Measurements from ENCODE around the gene HS1BP3. TPM values are rescaled to one million over a fixed set of nuclear protein-coding genes. Genes with fewer than 3 reads are reported as not detected.

The HS1BP3 gene
- total RNA-seq, 2 experiments from 2014 or later: 17.2 to 19.4 TPM

DNA sequence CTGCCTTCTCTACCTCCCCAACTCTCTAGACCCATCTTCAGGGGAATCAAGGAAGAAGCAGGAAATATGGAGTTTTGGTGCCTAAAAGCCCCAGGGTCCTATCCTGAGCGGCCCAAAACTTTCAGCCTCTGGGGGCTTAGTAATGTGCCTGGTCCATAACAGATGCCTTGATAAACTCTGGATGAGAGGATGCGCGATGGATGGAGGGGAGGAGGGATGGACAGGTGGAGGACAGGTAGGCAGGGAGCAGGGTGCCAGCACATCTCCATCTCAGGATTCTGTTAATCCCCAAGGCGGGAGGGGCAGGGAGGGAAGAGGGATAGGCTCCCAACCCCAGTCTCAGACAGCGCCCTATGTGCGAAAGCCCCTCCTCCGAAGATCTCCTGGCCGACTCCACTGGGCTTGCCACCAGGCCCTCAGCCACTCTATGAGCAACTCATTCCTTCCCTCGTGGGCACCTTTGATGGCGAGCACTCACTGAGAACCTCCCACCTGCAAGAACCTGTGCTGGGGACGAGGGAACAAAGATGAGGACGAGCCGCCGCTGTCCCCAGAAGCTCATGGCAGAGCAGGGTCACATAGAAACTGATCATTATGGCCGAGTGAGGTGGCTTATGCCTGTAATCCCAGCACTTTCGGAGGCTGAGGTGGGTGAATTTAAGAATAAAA is 23.1 kb downstream of the HS1BP3 start:
- DNase-seq: no peak
- Mint-ChIP-seq H3K27ac (no peak overlapping the region), H3K4me1 (no peaks in the 10 kb centered on the region), H3K36me3 (ENCODE audit: low read depth) (no peaks in the 10 kb centered on the region), H3K27me3 (no peaks in the 10 kb centered on the region), H3K9me3 (no peaks in the 10 kb centered on the region), H3K4me3 (no peak overlapping the region)
- ChIA-PET CTCF (interaction anchor here (0.7 to 1.8 kb wide), 2 partner anchors 181 to 404 kb away, joined by 3 to 4 read pairs; partner anchors contain the start of gene RHOB), POLR2A (no interaction called here)

DNA sequence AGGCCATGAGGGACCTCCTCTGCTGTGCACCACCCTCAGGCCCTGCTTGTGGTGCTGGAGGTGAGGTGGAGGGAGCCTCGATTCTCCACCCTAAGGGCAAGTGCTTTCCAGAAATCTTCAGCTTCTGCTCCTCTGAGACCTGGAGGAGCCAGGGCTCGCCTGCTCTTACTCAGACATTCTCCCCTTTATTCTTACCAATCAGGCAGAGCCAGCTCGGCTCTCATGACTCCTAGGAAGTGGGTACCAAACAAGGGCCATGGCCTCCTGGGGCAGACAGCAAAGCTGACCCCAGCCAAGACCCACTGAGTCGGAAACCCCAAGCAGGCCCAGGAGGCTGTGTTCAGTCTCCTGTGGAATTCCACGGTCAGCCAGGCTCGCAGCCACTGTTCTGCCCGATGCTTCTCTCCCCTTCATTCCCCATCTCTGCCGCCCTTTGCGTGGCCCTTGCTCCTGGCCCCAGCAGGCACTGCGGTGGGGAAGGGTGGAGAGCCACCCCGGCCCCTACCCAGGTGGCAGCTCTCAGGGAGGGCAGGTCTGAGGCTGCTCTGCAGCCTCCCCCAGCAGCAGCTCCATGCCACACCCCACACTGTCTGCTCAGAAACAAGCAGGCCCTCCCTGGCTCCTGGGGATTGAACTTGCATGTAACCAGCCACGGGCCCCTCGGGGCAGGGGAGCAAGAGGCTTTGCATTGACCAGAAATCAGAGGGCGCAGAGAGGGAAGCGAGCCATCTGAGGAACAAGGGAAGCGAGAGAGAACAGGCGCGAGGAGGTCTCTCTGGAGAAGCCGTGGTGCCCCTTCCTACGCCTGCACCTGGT is 24.0 kb downstream of the HS1BP3 start:
- no peaks in the 10 kb centered on the region for H3K36me3 Mint-ChIP-seq (ENCODE audit: low read depth)
- no peak overlapping the region for H3K27ac Mint-ChIP-seq
- ChIA-PET POLR2A (no interaction called here), CTCF (no interaction called here)
- DNase-seq: no peak
- H3K4me3 Mint-ChIP-seq: no peak overlapping the region
- H3K27me3 Mint-ChIP-seq: no peaks in the 10 kb centered on the region
- no peaks in the 10 kb centered on the region for H3K4me1 Mint-ChIP-seq
- H3K9me3 Mint-ChIP-seq: no peaks in the 10 kb centered on the region

DNA sequence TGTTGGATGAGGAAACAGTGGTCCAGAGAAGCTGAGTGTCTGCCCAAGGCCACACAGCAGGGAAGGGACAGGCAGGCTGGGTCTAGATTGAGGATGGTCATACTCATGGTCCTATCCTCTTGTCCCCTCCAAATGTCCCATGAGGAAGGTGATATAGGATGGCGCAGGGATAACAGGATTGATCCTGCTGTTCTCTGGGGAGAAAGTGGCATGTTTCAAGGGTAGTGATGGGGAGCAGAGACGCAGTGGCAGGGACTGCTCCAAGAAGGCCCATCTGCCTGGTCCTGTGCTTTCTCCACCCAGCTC is 24.6 kb downstream of the HS1BP3 start:
- Mint-ChIP-seq H3K36me3 (ENCODE audit: low read depth) (no peaks in the 10 kb centered on the region), H3K27me3 (no peaks in the 10 kb centered on the region), H3K27ac (no peak overlapping the region), H3K9me3 (no peaks in the 10 kb centered on the region), H3K4me3 (no peak overlapping the region), H3K4me1 (no peaks in the 10 kb centered on the region)
- ChIA-PET POLR2A (no interaction called here), CTCF (interaction anchor here (1.0 kb wide), 1 partner anchor 180 kb away, joined by 3 read pairs; the partner anchor contains the start of gene RHOB)
- DNase-seq: no peak

GRCh38 chr2:20625491-20626391 is 25.2 kb downstream of the HS1BP3 start:
- DNase-seq: no peak
- Mint-ChIP-seq H3K27ac (no peak overlapping the region), H3K36me3 (ENCODE audit: low read depth) (peaks cover 1% of the 10 kb centered on the region), H3K4me3 (no peak overlapping the region), H3K27me3 (no peaks in the 10 kb centered on the region), H3K4me1 (no peaks in the 10 kb centered on the region), H3K9me3 (no peaks in the 10 kb centered on the region)
- CTCF ChIA-PET: interaction anchor here (1.0 to 1.5 kb wide), 2 partner anchors 17 to 179 kb away, joined by 3 to 4 read pairs; partner anchors contain the start of gene RHOB
- POLR2A ChIA-PET: interaction anchor here (1.2 kb wide), 1 partner anchor 49 kb away, joined by 4 read pairs; no protein-coding TSS in a partner anchor

DNA sequence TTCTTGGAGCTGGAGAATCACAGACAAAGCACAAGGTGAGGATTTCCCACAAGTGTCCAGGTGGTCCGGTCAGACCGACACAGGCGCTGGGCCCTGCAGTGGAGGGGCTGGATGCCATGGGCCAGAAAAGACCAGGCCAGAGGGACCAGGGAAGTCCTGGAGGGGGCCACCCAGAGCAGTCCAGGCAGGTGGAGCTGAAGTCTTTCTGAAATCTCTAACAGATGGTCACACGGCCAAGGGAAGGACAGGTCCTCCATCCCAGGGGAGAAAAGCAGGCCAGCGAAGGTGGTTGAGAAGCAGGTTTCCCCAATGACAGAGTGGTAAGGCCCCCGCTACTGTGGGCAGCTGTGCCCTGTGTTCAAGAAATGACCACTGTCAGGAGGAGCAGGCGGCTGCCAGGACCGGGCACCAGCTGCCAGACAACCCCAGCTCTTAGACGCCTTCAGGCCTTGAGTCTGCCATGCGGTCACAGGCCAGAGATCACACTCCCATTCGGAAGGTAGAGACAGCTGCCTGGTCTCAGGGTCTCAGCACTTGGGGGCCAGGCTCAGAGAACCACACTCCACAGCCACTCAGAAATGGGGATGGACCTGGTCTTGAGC is 25.9 kb downstream of the HS1BP3 start:
- ChIA-PET CTCF (interaction anchor here (1.5 kb wide), 1 partner anchor 18 kb away, joined by 4 read pairs; no protein-coding TSS in a partner anchor), POLR2A (interaction anchor here (1.2 kb wide), 1 partner anchor 48 kb away, joined by 4 read pairs; no protein-coding TSS in a partner anchor)
- no peak for DNase-seq
- H3K27ac Mint-ChIP-seq: no peak overlapping the region
- peaks cover 3% of the 10 kb centered on the region for H3K36me3 Mint-ChIP-seq (ENCODE audit: low read depth)
- H3K27me3 Mint-ChIP-seq: no peaks in the 10 kb centered on the region
- no peaks in the 10 kb centered on the region for H3K9me3 Mint-ChIP-seq
- no peak overlapping the region for H3K4me3 Mint-ChIP-seq
- no peaks in the 10 kb centered on the region for H3K4me1 Mint-ChIP-seq

DNA sequence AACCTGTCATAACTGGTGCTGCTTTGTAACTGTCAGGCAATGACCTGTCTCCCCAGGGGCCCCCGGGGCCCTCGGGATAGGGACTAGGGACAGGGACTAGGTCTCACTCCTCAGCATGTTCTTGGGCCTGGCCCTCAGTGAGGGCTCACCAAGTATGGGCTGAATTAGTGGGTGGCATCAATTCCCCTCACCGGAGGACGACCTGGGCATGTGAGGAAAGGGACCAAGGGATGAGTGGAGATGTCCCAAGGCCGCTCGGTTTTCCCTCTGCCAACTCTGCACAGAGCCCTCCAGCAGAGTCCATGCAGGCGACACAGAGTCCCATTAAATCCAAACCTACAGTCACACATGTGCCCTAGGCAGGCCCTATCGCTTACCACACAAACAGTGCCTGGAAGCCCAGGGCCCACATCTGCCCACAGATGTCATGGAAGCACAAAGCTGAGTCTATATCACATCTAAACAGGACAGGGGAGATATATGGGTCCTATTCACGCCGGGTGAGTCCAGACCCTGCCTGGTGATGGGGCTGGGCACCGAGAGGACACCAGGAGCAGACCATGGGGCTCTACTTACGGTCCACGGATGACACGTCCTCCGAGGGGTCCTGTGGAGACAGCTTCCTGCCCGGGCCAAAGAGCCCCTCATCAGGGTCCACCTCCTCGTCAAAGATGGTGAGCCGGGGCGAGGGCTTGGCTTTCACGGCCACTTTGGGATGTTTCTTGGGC is 26.6 kb downstream of the HS1BP3 start:
- peaks cover 3% of the 10 kb centered on the region for H3K36me3 Mint-ChIP-seq (ENCODE audit: low read depth)
- DNase-seq: no peak
- no peak overlapping the region for H3K27ac Mint-ChIP-seq
- H3K4me3 Mint-ChIP-seq: no peak overlapping the region
- H3K27me3 Mint-ChIP-seq: no peaks in the 10 kb centered on the region
- ChIA-PET POLR2A (interaction anchor here (1.2 kb wide), 1 partner anchor 48 kb away, joined by 4 read pairs; no protein-coding TSS in a partner anchor), CTCF (interaction anchor here (1.5 kb wide), 1 partner anchor 19 kb away, joined by 4 read pairs; no protein-coding TSS in a partner anchor)
- no peaks in the 10 kb centered on the region for H3K4me1 Mint-ChIP-seq
- H3K9me3 Mint-ChIP-seq: no peaks in the 10 kb centered on the region

DNA sequence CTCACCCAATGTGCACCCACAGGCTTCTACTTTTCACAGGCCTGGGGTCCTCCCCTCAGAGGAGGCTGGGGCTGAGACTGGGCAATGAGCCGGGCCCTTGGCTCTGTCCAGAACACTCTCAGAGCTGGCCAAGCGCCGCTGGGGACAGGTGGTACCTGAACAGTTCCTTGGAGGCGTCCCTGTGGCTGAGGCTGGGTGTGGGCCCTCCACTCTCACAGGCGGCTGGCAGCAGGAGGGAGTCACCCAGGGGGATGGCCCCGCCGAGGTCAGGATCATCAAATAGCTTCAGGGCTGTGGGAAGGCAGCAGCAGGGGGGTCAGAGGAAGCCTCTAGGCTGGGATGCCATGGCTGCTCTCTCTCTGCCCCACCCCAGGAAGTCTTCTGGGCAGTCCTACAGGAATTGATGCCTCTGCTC is 27.1 kb downstream of the HS1BP3 start:
- Mint-ChIP-seq H3K9me3 (no peaks in the 10 kb centered on the region), H3K4me1 (no peaks in the 10 kb centered on the region), H3K4me3 (no peak overlapping the region), H3K36me3 (ENCODE audit: low read depth) (peaks cover 3% of the 10 kb centered on the region), H3K27ac (no peak overlapping the region), H3K27me3 (no peaks in the 10 kb centered on the region)
- ChIA-PET CTCF (no interaction called here), POLR2A (no interaction called here)
- DNase-seq: no peak

DNA sequence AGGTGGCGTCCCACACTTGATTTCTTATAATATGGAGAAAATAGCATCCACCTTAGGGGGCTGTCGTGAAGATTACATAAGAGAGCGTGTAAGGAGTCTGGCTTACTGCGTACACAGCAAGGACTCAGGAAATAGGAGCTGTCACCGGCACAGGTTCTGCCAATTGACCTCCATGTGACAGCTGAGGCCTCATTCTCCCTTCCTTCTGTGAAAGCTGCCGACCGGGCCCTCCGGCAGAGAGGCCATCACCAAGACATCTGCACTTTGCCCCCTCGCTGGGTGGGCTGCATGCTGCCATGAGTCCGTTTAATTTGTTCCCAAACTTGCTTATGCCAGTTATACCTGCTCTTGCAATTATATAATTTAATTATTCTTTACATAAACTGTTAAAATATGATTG is 27.7 kb downstream of the HS1BP3 start:
- no peak overlapping the region for H3K4me3 Mint-ChIP-seq
- no peak overlapping the region for H3K27ac Mint-ChIP-seq
- ChIA-PET CTCF (no interaction called here), POLR2A (no interaction called here)
- no peaks in the 10 kb centered on the region for H3K4me1 Mint-ChIP-seq
- H3K27me3 Mint-ChIP-seq: no peaks in the 10 kb centered on the region
- DNase-seq: no peak
- H3K36me3 Mint-ChIP-seq (ENCODE audit: low read depth): peaks cover 3% of the 10 kb centered on the region
- H3K9me3 Mint-ChIP-seq: no peaks in the 10 kb centered on the region

DNA sequence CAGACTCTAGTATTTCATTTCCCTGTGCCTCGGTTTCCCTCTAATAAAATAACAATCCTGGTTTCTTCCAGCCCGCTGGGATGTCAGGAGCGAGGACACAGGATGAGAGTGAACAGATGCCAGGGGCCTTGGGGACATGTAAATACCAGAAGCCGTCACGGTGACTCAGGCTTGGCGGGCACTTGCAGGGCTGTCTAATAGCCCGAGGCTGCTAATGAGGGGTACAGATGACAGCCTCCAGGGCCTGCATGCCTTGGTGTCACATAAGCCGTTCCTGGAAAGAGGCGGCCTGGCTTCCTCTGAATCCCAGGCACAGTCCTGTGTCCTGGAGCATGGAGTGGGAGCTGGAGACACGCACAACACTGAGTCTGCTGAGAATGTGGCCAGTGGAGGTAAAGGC is 28.2 kb downstream of the HS1BP3 start:
- no peaks in the 10 kb centered on the region for H3K27me3 Mint-ChIP-seq

DNA sequence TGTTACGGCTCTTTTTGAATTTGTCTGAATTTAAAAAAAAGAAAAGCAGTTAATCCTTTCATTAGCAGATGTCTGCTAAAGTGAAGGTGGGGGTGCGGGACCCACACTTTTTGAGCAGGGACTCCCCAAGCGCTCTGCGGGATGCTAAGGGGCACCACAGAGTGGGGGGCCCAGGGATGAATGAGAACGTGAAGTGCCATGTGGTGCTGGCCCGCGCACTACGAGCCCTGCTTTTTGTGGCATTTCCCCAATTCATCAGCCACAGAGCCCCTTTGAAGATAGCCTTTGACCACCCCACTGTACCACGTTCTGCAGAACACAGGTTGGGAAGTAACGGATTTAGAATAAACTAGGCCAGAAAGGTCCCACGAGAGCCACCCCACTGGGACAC is 28.6 kb downstream of the HS1BP3 start:
- Mint-ChIP-seq H3K4me3 (no peak overlapping the region), H3K36me3 (ENCODE audit: low read depth) (peaks cover 3% of the 10 kb centered on the region), H3K9me3 (no peaks in the 10 kb centered on the region), H3K4me1 (no peaks in the 10 kb centered on the region), H3K27ac (no peak overlapping the region), H3K27me3 (no peaks in the 10 kb centered on the region)
- no peak for DNase-seq
- ChIA-PET POLR2A (no interaction called here), CTCF (no interaction called here)

More for the DNA sequence above, 28.2 kb downstream of the HS1BP3 start:
- no peak overlapping the region for H3K27ac Mint-ChIP-seq
- ChIA-PET POLR2A (no interaction called here), CTCF (no interaction called here)
- no peaks in the 10 kb centered on the region for H3K9me3 Mint-ChIP-seq
- no peak for DNase-seq
- H3K4me1 Mint-ChIP-seq: no peaks in the 10 kb centered on the region
- peaks cover 3% of the 10 kb centered on the region for H3K36me3 Mint-ChIP-seq (ENCODE audit: low read depth)
- H3K4me3 Mint-ChIP-seq: no peak overlapping the region

DNA sequence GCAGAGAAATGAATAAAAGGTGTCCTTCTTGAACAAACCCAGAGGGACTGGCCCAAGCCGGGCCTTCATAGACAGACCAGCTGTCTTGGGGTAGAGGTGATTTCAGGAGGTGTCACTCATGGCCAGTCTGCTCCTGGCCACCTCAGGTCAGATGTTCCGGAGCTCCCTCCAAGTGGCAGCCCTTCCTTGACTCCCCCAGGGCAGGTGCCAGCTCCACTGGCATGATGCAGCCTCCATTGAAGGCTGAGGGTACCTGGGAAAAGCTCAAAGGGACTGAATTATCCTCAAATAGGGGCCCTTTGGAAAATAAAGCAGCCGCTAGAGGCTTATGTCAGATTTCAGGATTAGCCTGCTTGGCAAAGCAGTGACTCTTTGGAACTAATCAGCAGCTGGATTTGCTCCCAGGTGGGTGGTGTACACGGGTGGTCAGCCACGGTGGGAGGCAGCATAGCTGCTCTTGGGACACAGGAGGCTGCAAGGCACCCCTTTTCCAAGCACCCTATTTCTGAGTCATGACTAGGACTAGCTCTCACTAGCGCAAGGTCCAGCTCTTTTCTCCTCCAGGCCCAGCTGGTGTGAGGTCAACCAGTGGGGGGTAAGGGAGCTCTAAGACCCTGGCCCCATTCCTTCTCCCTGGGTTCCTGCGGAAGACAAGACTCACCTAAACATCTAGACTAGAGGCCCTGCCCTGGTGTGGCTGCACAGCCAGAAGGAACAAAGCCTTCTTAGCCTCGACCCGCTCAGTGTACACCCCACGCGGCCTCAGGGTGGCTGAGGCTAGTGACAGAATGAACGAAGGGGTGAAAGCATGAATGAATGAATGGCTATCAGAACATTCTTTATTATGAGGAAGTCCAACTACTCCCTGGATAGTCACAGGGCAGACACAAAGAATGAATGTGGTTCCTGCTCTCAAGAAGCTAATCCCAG is 29.3 kb downstream of the HS1BP3 start:
- ChIA-PET POLR2A (no interaction called here), CTCF (interaction anchor here (1.1 kb wide), 1 partner anchor 12 kb away, joined by 4 read pairs; no protein-coding TSS in a partner anchor)
- no peak for DNase-seq
- Mint-ChIP-seq H3K27me3 (no peaks in the 10 kb centered on the region), H3K9me3 (no peaks in the 10 kb centered on the region), H3K27ac (no peak overlapping the region), H3K4me1 (no peaks in the 10 kb centered on the region), H3K4me3 (no peak overlapping the region), H3K36me3 (ENCODE audit: low read depth) (peaks cover 3% of the 10 kb centered on the region)
